ENCODE results near the gene TEX51.

DNA sequence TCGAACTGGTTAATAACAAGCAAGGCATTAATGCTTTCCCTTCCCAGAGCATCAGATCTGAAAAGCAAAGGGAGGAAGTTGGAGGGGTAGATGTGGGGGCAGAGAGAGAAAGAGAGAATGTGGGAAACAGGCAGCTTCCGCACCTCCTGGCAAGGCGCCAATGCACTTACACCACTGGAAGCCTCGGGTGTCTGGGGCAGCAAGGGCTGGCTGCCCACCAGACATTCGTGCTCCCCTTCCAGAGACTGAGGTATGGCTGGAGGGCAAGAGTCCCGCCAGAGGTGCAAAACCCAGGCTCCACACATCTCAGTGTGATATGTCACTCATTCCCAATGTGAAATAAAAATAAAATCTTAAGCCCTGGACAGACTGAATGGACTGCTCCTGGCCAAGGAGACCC, 46.4 kb downstream of the TEX51 start:
- TF ChIP-seq, protein P1, sequence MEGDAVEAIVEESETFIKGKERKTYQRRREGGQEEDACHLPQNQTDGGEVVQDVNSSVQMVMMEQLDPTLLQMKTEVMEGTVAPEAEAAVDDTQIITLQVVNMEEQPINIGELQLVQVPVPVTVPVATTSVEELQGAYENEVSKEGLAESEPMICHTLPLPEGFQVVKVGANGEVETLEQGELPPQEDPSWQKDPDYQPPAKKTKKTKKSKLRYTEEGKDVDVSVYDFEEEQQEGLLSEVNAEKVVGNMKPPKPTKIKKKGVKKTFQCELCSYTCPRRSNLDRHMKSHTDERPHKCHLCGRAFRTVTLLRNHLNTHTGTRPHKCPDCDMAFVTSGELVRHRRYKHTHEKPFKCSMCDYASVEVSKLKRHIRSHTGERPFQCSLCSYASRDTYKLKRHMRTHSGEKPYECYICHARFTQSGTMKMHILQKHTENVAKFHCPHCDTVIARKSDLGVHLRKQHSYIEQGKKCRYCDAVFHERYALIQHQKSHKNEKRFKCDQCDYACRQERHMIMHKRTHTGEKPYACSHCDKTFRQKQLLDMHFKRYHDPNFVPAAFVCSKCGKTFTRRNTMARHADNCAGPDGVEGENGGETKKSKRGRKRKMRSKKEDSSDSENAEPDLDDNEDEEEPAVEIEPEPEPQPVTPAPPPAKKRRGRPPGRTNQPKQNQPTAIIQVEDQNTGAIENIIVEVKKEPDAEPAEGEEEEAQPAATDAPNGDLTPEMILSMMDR (conservative IDR thresholded peaks at IDR 0.05), result no peak
- no peak for TF ChIP-seq ZFX (IDR thresholded peaks at IDR 0.05)

Measured in C4-2B (cell line).